Measurements from ENCODE around the gene EVI2A. TPM values are rescaled to one million over a fixed set of nuclear protein-coding genes. Genes with fewer than 3 reads are reported as not detected.

The EVI2A gene
- total RNA-seq, 2 experiments from 2014 or later: 37.8 to 38.4 TPM

DNA sequence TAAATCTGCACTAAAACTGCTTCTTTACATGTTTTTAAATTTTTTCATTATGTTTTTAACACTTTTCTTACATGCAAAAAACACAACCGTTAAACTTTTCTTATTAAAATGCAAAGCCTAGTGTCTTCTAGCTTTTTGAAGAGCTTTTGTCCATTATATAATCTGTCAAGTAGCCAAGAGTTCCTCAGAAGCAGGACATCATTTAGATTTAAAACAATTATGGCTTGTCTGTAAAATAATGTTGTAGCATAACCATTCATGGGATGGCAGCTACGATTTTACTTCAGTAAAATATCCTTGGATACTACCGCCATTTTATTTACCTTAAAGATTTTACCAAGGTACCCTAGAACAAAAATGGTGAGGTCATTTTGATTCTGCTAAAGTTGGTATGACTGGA, 27.2 kb downstream of the EVI2A start:
- Mint-ChIP-seq H3K27me3 (no peaks in the 10 kb centered on the region), H3K4me3 (no peak overlapping the region), H3K9me3 (no peaks in the 10 kb centered on the region), H3K4me1 (ENCODE audit: low read depth) (peaks cover 25% of the 10 kb centered on the region), H3K27ac (no peak overlapping the region), H3K36me3 (ENCODE audit: low read depth) (no peaks in the 10 kb centered on the region)
- DNase-seq (no peak), ATAC-seq (ENCODE audit: poor library complexity) (no peak)
- Histone ChIP-seq H3K9me3 (ENCODE audit: control insufficient read depth in 1 of 2, insufficient read depth in 1 of 2, low read length in 2 of 2) (no peaks in the 10 kb centered on the region), H3K4me1 (ENCODE audit: insufficient read depth, low read length) (no peaks in the 10 kb centered on the region), H3K36me3 (ENCODE audit: insufficient read depth, low read length) (no peaks in the 10 kb centered on the region), H3K4me3 (ENCODE audit: low read length) (no peak overlapping the region), H3K27ac (ENCODE audit: low read depth in 1 of 2, low read length in 2 of 2) (no peak overlapping the region), H3K27me3 (ENCODE audit: control insufficient read depth in 1 of 2, insufficient read depth in 2 of 2, low read length in 2 of 2) (no peaks in the 10 kb centered on the region)
- intact Hi-C loops (cut with DNase I, micrococcal nuclease): no loop called here
- ChIA-PET POLR2A (no interaction called here), CTCF (no interaction called here)
- TF ChIP-seq, protein P1, sequence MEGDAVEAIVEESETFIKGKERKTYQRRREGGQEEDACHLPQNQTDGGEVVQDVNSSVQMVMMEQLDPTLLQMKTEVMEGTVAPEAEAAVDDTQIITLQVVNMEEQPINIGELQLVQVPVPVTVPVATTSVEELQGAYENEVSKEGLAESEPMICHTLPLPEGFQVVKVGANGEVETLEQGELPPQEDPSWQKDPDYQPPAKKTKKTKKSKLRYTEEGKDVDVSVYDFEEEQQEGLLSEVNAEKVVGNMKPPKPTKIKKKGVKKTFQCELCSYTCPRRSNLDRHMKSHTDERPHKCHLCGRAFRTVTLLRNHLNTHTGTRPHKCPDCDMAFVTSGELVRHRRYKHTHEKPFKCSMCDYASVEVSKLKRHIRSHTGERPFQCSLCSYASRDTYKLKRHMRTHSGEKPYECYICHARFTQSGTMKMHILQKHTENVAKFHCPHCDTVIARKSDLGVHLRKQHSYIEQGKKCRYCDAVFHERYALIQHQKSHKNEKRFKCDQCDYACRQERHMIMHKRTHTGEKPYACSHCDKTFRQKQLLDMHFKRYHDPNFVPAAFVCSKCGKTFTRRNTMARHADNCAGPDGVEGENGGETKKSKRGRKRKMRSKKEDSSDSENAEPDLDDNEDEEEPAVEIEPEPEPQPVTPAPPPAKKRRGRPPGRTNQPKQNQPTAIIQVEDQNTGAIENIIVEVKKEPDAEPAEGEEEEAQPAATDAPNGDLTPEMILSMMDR (IDR thresholded peaks at IDR 0.05): no peak

DNA sequence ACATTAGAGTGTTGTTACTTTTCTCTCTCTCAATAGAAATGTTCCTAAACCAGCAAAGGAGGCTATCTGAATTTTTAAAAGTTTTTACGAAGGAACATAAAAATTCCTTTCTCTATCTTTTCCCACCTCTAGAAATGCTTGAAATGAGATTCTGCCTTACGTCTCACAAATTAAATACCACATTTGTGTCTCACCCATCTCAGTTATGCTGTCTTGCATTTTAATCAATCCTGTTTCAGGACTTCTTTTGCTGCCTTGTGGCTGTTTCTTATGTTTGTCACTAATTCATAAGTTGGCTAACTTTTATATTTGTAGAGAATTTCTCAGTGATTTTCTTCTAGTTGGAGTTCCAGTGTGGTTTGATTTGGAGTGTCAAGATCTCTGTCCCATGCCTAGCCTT, 27.8 kb downstream of the EVI2A start:
- TF ChIP-seq, protein P1 (IDR thresholded peaks at IDR 0.05): no peak
- Histone ChIP-seq H3K27me3 (ENCODE audit: control insufficient read depth in 1 of 2, insufficient read depth in 2 of 2, low read length in 2 of 2) (no peaks in the 10 kb centered on the region), H3K9me3 (ENCODE audit: control insufficient read depth in 1 of 2, insufficient read depth in 1 of 2, low read length in 2 of 2) (no peaks in the 10 kb centered on the region), H3K36me3 (ENCODE audit: insufficient read depth, low read length) (no peaks in the 10 kb centered on the region), H3K4me1 (ENCODE audit: insufficient read depth, low read length) (no peaks in the 10 kb centered on the region), H3K27ac (ENCODE audit: low read depth in 1 of 2, low read length in 2 of 2) (no peak overlapping the region), H3K4me3 (ENCODE audit: low read length) (no peak overlapping the region)
- H3K4me3 Mint-ChIP-seq: no peak overlapping the region
- peaks cover 31% of the 10 kb centered on the region for H3K4me1 Mint-ChIP-seq (ENCODE audit: low read depth)
- H3K27me3 Mint-ChIP-seq: no peaks in the 10 kb centered on the region
- ChIA-PET CTCF (no interaction called here), POLR2A (no interaction called here)
- intact Hi-C loops (cut with DNase I, micrococcal nuclease): no loop called here
- DNase-seq (no peak), ATAC-seq (ENCODE audit: poor library complexity) (no peak)
- H3K27ac Mint-ChIP-seq: no peak overlapping the region
- H3K9me3 Mint-ChIP-seq: no peaks in the 10 kb centered on the region
- H3K36me3 Mint-ChIP-seq (ENCODE audit: low read depth): no peaks in the 10 kb centered on the region

DNA sequence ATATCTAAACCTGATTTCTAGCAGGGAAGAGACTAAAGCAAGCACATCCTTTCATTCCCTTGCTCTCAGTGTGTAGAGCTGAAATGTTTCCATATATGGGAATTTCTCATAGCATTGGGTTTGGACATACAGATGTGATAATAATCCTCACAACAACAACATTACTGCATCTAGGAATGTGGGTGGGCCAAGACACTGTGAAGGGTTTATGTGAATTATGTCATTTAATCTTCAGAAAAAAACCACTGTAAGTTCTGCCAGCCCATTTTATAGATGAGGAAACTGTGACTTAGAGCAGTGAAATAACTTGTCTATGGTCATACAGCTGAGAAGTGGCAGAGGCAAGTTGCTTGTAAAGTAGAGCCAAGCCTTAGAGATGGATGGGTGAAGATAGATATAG, 29.6 kb downstream of the EVI2A start:
- no peaks in the 10 kb centered on the region for H3K9me3 ChIP-seq (ENCODE audit: control insufficient read depth in 1 of 2, insufficient read depth in 1 of 2, low read length in 2 of 2)
- H3K4me1 ChIP-seq (ENCODE audit: insufficient read depth, low read length): no peaks in the 10 kb centered on the region
- no peaks in the 10 kb centered on the region for H3K27me3 ChIP-seq (ENCODE audit: control insufficient read depth in 1 of 2, insufficient read depth in 2 of 2, low read length in 2 of 2)
- no peak overlapping the region for H3K27ac Mint-ChIP-seq
- peaks cover 46% of the 10 kb centered on the region for H3K4me1 Mint-ChIP-seq (ENCODE audit: low read depth)
- no peak overlapping the region for H3K27ac ChIP-seq (ENCODE audit: low read depth in 1 of 2, low read length in 2 of 2)
- intact Hi-C loops (cut with DNase I, micrococcal nuclease): no loop called here
- no peaks in the 10 kb centered on the region for H3K36me3 Mint-ChIP-seq (ENCODE audit: low read depth)
- TF ChIP-seq, protein P1 (IDR thresholded peaks at IDR 0.05): no peak
- H3K27me3 Mint-ChIP-seq: no peaks in the 10 kb centered on the region
- no peaks in the 10 kb centered on the region for H3K9me3 Mint-ChIP-seq
- no peak overlapping the region for H3K4me3 Mint-ChIP-seq
- no peak for ATAC-seq (ENCODE audit: poor library complexity)
- H3K4me3 ChIP-seq (ENCODE audit: low read length): no peak overlapping the region
- CTCF ChIA-PET: no interaction called here
- no peak for DNase-seq
- POLR2A ChIA-PET: no interaction called here
- no peaks in the 10 kb centered on the region for H3K36me3 ChIP-seq (ENCODE audit: insufficient read depth, low read length)

All from CD4-positive, alpha-beta T cell (primary cell).